Measurements from ENCODE around the gene NEBL. TPM values are rescaled to one million over a fixed set of nuclear protein-coding genes. Genes with fewer than 3 reads are reported as not detected.

Gene NEBL
- total RNA-seq, 1 experiment from 2014 or later: 11.5 TPM

DNA sequence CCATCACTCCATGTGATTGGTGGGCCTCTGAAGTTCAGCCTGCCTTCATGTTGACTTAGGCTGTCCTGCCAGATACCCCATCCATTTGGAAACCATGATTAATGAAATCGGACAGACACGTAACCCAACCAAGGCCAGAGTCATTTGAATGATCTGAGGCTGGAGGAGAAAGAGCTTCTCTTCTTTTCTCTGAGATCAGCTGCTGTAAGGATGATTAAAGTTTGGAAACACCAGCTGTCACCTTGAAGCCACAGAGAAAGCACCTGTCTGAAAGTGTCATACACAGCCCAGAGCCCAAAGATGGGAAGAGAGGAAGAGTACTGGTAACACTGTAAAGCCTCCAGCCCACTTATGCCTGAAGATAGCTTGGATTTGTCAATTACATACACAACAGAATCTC lies 22.9 kb downstream of the NEBL start:
- DNase-seq (ENCODE audit: low spot score): no peak
- ChIA-PET CTCF (no interaction called here), POLR2A (ENCODE audit: low non-redundant PET) (no interaction called here)
- BruUV-seq (replicated peaks): no TSS peak
- no peak for TF ChIP-seq EZH2 (IDR thresholded peaks at IDR 0.05; ENCODE audit: borderline replicate concordance, low read depth, low read length, poor library complexity, severe bottlenecking)
- TF ChIP-seq, protein P1, sequence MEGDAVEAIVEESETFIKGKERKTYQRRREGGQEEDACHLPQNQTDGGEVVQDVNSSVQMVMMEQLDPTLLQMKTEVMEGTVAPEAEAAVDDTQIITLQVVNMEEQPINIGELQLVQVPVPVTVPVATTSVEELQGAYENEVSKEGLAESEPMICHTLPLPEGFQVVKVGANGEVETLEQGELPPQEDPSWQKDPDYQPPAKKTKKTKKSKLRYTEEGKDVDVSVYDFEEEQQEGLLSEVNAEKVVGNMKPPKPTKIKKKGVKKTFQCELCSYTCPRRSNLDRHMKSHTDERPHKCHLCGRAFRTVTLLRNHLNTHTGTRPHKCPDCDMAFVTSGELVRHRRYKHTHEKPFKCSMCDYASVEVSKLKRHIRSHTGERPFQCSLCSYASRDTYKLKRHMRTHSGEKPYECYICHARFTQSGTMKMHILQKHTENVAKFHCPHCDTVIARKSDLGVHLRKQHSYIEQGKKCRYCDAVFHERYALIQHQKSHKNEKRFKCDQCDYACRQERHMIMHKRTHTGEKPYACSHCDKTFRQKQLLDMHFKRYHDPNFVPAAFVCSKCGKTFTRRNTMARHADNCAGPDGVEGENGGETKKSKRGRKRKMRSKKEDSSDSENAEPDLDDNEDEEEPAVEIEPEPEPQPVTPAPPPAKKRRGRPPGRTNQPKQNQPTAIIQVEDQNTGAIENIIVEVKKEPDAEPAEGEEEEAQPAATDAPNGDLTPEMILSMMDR (conservative IDR thresholded peaks at IDR 0.05; ENCODE audit: low read depth, low read length): no peak
- Histone ChIP-seq H3K4me1 (ENCODE audit: insufficient read depth, low read length, poor library complexity, severe bottlenecking) (no peaks in the 10 kb centered on the region), H3K27ac (ENCODE audit: low read depth, low read length, poor library complexity, severe bottlenecking) (no peak overlapping the region), H3K9me3 (ENCODE audit: low read depth, low read length, poor library complexity, severe bottlenecking) (no peaks in the 10 kb centered on the region), H3K36me3 (ENCODE audit: insufficient read depth, low read length, poor library complexity, severe bottlenecking) (no peaks in the 10 kb centered on the region), H3K4me3 (ENCODE audit: low read depth, low read length, poor library complexity, severe bottlenecking) (no peak overlapping the region), H3K27me3 (replicated peaks; ENCODE audit: insufficient read depth, low read depth, low read length, poor library complexity) (no peaks in the 10 kb centered on the region)
- intact Hi-C loops (cut with micrococcal nuclease; ENCODE audit: unreplicated experiment): no loop called here

DNA sequence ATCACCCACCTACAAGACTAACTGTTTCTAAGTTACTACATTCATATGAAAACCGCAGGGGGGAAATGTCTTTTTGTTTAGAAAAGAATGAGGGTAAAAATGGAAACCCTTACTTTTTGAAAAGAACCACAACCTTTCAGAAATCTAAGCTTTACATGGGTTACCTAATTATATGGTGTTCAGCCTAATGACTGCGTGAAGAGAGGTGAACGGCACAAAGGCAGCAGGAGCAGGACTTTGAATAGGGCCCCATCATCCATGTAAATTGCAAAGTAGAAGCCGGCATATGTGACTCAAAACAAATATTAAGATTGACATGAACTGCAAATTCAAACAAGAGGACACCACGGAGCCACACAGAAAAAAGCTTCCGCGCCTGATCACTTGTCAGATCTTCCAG lies 25.1 kb downstream of the NEBL start:
- Histone ChIP-seq H3K4me1 (ENCODE audit: insufficient read depth, low read length, poor library complexity, severe bottlenecking) (no peaks in the 10 kb centered on the region), H3K9me3 (ENCODE audit: low read depth, low read length, poor library complexity, severe bottlenecking) (no peaks in the 10 kb centered on the region), H3K36me3 (ENCODE audit: insufficient read depth, low read length, poor library complexity, severe bottlenecking) (no peaks in the 10 kb centered on the region), H3K27ac (ENCODE audit: low read depth, low read length, poor library complexity, severe bottlenecking) (no peak overlapping the region), H3K4me3 (ENCODE audit: low read depth, low read length, poor library complexity, severe bottlenecking) (no peak overlapping the region), H3K27me3 (replicated peaks; ENCODE audit: insufficient read depth, low read depth, low read length, poor library complexity) (no peaks in the 10 kb centered on the region)
- POLR2A ChIA-PET (ENCODE audit: low non-redundant PET): no interaction called here
- CTCF ChIA-PET: no interaction called here
- TF ChIP-seq, protein P1 (conservative IDR thresholded peaks at IDR 0.05; ENCODE audit: low read depth, low read length): no peak
- no peak for TF ChIP-seq EZH2 (IDR thresholded peaks at IDR 0.05; ENCODE audit: borderline replicate concordance, low read depth, low read length, poor library complexity, severe bottlenecking)
- no peak for DNase-seq (ENCODE audit: low spot score)
- intact Hi-C loops (cut with micrococcal nuclease; ENCODE audit: unreplicated experiment): no loop called here
- BruUV-seq (replicated peaks): no TSS peak

DNA sequence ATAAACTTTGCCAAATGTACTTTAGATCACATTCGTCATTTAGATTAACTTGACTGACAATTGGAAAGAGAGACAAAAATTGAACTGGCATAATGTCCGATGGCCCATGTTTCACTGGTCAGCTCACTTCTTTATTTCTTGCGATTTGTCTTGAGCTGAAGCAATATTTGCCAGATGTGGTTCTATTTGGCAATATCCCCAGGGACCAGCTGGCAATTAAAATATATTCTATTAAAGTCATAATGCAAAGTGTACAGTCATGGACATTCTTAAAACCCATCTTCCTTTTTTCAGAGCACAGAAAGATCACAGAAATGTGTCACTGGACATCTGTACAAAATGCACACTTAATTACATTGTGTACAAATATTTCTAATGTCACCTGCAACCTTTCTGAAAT lies 26.3 kb downstream of the NEBL start:
- no peaks in the 10 kb centered on the region for H3K27me3 ChIP-seq (replicated peaks; ENCODE audit: insufficient read depth, low read depth, low read length, poor library complexity)
- H3K4me1 ChIP-seq (ENCODE audit: insufficient read depth, low read length, poor library complexity, severe bottlenecking): no peaks in the 10 kb centered on the region
- POLR2A ChIA-PET (ENCODE audit: low non-redundant PET): no interaction called here
- CTCF ChIA-PET: no interaction called here
- no peak overlapping the region for H3K4me3 ChIP-seq (ENCODE audit: low read depth, low read length, poor library complexity, severe bottlenecking)
- no peaks in the 10 kb centered on the region for H3K9me3 ChIP-seq (ENCODE audit: low read depth, low read length, poor library complexity, severe bottlenecking)
- no TSS peak for BruUV-seq (replicated peaks)
- H3K27ac ChIP-seq (ENCODE audit: low read depth, low read length, poor library complexity, severe bottlenecking): no peak overlapping the region
- intact Hi-C loops (cut with micrococcal nuclease; ENCODE audit: unreplicated experiment): no loop called here
- H3K36me3 ChIP-seq (ENCODE audit: insufficient read depth, low read length, poor library complexity, severe bottlenecking): no peaks in the 10 kb centered on the region
- no peak for DNase-seq (ENCODE audit: low spot score)
- TF ChIP-seq EZH2 (IDR thresholded peaks at IDR 0.05; ENCODE audit: borderline replicate concordance, low read depth, low read length, poor library complexity, severe bottlenecking): no peak
- TF ChIP-seq, protein P1 (conservative IDR thresholded peaks at IDR 0.05; ENCODE audit: low read depth, low read length): no peak

Measured in A673 (cell line).